Limb (tissue), 2 donors: ENCODE results near the gene AK1.

Experiments
- DNase-seq, 2 donors: peaks; one replicate each; pipeline ENCODE4 v3.0.0-alpha.2; 2016; ENCODE audit errors: extremely low spot score in 2 of 2

AK1 gene

GRCh38 chr9:127825319-127826051, 52.0 kb downstream of the AK1 start:
- peak in 1 of 2 donors; percentile 71 for DNase-seq

DNA sequence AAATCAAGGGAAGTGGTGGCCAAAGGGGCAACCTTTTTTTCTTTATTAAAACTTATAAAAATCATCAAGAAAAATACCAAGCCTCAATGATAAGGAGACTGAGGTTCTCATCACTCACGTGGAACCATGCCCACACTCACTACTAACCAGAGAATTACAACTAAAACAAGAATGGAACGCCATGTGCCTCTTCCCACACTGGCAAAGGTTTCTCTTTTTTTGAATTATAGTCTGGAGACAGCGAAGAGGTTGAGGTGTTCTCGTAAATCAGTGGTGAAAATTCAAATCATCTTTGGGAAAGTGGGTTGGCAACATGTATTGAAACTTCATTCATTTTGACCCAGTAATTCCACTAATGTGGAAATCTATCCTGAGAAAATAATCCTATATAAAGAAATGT, 55.4 kb downstream of the AK1 start:
- no peak for DNase-seq

GRCh38 chr9:127818574-127818973, 58.9 kb downstream of the AK1 start:
- DNase-seq = no peak

GRCh38 chr9:127817881-127818434, 59.5 kb downstream of the AK1 start:
- DNase-seq = peak; percentile 44 to 45

GRCh38 chr9:127816728-127817127, 60.7 kb downstream of the AK1 start:
- no peak for DNase-seq
